K562 (cell line): ENCODE measurements around the gene MCL1. TPM values are rescaled to one million over a fixed set of nuclear protein-coding genes. Genes with fewer than 3 reads are reported as not detected.

Experiments
- DNMT1 ChIP-seq: fragments of 450-650 bp; IDR thresholded peaks from 2 replicates; pipeline ENCODE4 v1.6.1; 2016; ENCODE audit warnings: antibody characterized with exemption, mild to moderate bottlenecking
- GABPB2 ChIP-seq: fragments of 250-450 bp; sonication (Bioruptor Pico); conservative IDR thresholded peaks from 2 replicates; pipeline ENCODE4 v1.5.1; 2021; ENCODE audit warnings: mild to moderate bottlenecking
- GATA2 ChIP-seq: sonication (generic); formaldehyde crosslinking; IDR thresholded peaks from 2 replicates; pipeline ENCODE4 v1.4.0; 2020; ENCODE audit warnings: mild to moderate bottlenecking, missing genetic modification reagents
- HDAC2 ChIP-seq: fragments of 450-650 bp; IDR thresholded peaks from 2 replicates; pipeline ENCODE4 v1.6.1; 2016; ENCODE audit warnings: mild to moderate bottlenecking
- HDGF ChIP-seq: fragments of 450-650 bp; IDR thresholded peaks from 2 replicates; pipeline ENCODE4 v1.6.1; 2016
- JUND ChIP-seq, 2 experiments: IDR thresholded peaks; 2 replicates in 1 of 2; 3 replicates in 1 of 2; pipeline ENCODE4 v1.6.1; 2011; ENCODE audit warnings: borderline replicate concordance in 2 of 2, low read depth in 2 of 2, low read length in 2 of 2, improper control_type of control experiment in 1 of 2, missing biosample characterization in 1 of 2, missing genetic modification characterization in 1 of 2, missing genetic modification reagents in 1 of 2
- MED1 ChIP-seq: sonication (generic); formaldehyde crosslinking; IDR thresholded peaks from 2 replicates; pipeline ENCODE4 v1.8.1; 2023; ENCODE audit warnings: missing genetic modification reagents, borderline replicate concordance
- MEF2D ChIP-seq: conservative IDR thresholded peaks from 2 replicates; pipeline ENCODE4 v1.6.1; 2016; ENCODE audit warnings: low read depth, missing genetic modification characterization, missing compliant biosample characterization
- PHB2 ChIP-seq: fragments of 450-650 bp; IDR thresholded peaks from 2 replicates; pipeline ENCODE4 v1.6.1; 2017; ENCODE audit warnings: low read depth
- PTBP1 ChIP-seq: fragments of 200-400 bp; formaldehyde crosslinking; IDR thresholded peaks from 2 replicates; pipeline ENCODE4 v1.6.1; 2017; ENCODE audit warnings: low read depth, low read length
- PTTG1 ChIP-seq: fragments of 450-650 bp; IDR thresholded peaks from 2 replicates; pipeline ENCODE4 v1.6.1; 2016; ENCODE audit warnings: low read depth, mild to moderate bottlenecking, missing genetic modification characterization, missing compliant biosample characterization
- RAD21 ChIP-seq, 2 experiments: fragments of 250-450 bp in 1 of 2; fragments of 450-650 bp in 1 of 2; sonication (Bioruptor Pico) in 1 of 2; formaldehyde crosslinking in 1 of 2; IDR thresholded peaks in 1 of 2; conservative IDR thresholded peaks in 1 of 2; 2 replicates each; pipeline versions ENCODE4 v1.4.0 to v1.8.0; 2020 to 2022; ENCODE audit warnings: mild to moderate bottlenecking in 2 of 2, moderate library complexity in 1 of 2
- RBM15 ChIP-seq: fragments of 200-400 bp; formaldehyde crosslinking; IDR thresholded peaks from 2 replicates; pipeline ENCODE4 v1.6.1; 2018; ENCODE audit warnings: mild to moderate bottlenecking, low read length, moderate library complexity; ENCODE audit not compliant: insufficient read depth
- SIRT6 ChIP-seq: IDR thresholded peaks from one replicate; pipeline ENCODE4 v1.6.1; 2012; ENCODE audit warnings: low read depth, mild to moderate bottlenecking, control low read depth, inconsistent platforms, low read length, moderate library complexity
- SMARCE1 ChIP-seq: fragments of 450-650 bp; IDR thresholded peaks from 2 replicates; pipeline ENCODE4 v1.7.1; 2016; ENCODE audit warnings: mild to moderate bottlenecking
- USF1 ChIP-seq: sonication (generic); formaldehyde crosslinking; IDR thresholded peaks from 2 replicates; pipeline ENCODE4 v1.9.0; 2022; ENCODE audit warnings: mild to moderate bottlenecking, missing genetic modification reagents
- XRCC5 ChIP-seq: fragments of 200-400 bp; formaldehyde crosslinking; IDR thresholded peaks from 2 replicates; pipeline ENCODE4 v1.6.1; 2017; ENCODE audit warnings: low read depth, mild to moderate bottlenecking, low read length
- ZNF444 ChIP-seq: fragments of 250-450 bp; sonication (Bioruptor Pico); IDR thresholded peaks from 2 replicates; pipeline ENCODE4 v1.4.0; 2020; ENCODE audit warnings: mild to moderate bottlenecking, moderate library complexity
- ZNF764 ChIP-seq: fragments of 250-450 bp; sonication (Bioruptor Pico); IDR thresholded peaks from 2 replicates; pipeline ENCODE4 v1.4.0; 2020; ENCODE audit warnings: low read depth, mild to moderate bottlenecking, moderate library complexity
- polyA plus RNA-seq, 8 experiments: library from polyadenylated mRNA; depleted of rRNA in 4 of 8; stranded (reverse) in 5 of 8; unstranded in 3 of 8; fragments of >200 nt; fragmentation: Nextera tagmentation in 2 of 8; fragmentation: Illumina TruSeq in 1 of 8; extraction: Ambion mirVana in 2 of 8; extraction: Trizol in 1 of 8; gene quantifications; 2 replicates each; pipeline versions ENCODE4 v1.2.1 to v1.2.3, GENCODE V29; 2011 to 2014; ENCODE audit warnings: inconsistent platforms in 1 of 8, missing spikeins in 1 of 8
- total RNA-seq, 7 experiments: library from RNA; depleted of rRNA in 6 of 7; stranded (reverse); fragments of >200 nt in 6 of 7; fragmentation: Illumina TruSeq in 2 of 7; extraction: Trizol in 2 of 7; gene quantifications; 2 replicates each; pipeline versions ENCODE4 v1.2.1 to v1.2.3, GENCODE V29; 2011 to 2021; ENCODE audit warnings: low replicate concordance in 1 of 7
- TF ChIP-seq, protein P1 (sequence below): fragments of 200-400 bp; formaldehyde crosslinking; IDR thresholded peaks from 2 replicates; pipeline ENCODE4 v1.6.1; 2017; ENCODE audit warnings: mild to moderate bottlenecking, low read depth, low read length, moderate library complexity
- TF ChIP-seq, protein P2 (sequence below): fragments of 450-650 bp; conservative IDR thresholded peaks from 2 replicates; pipeline ENCODE4 v1.6.1; 2016; ENCODE audit warnings: missing genetic modification characterization, low read depth, mild to moderate bottlenecking, missing compliant biosample characterization, moderate library complexity

Gene MCL1
- total and polyA plus RNA-seq, 9 of the 15 experiments (the other 6 are each of a cell fraction or from before 2014, with no cell fraction given): 27.1 to 224 (median 138) TPM

GRCh38 chr1:150615346-150616201 lies 36.2 kb upstream of the MCL1 start (continued):
- TF ChIP-seq, protein P1, sequence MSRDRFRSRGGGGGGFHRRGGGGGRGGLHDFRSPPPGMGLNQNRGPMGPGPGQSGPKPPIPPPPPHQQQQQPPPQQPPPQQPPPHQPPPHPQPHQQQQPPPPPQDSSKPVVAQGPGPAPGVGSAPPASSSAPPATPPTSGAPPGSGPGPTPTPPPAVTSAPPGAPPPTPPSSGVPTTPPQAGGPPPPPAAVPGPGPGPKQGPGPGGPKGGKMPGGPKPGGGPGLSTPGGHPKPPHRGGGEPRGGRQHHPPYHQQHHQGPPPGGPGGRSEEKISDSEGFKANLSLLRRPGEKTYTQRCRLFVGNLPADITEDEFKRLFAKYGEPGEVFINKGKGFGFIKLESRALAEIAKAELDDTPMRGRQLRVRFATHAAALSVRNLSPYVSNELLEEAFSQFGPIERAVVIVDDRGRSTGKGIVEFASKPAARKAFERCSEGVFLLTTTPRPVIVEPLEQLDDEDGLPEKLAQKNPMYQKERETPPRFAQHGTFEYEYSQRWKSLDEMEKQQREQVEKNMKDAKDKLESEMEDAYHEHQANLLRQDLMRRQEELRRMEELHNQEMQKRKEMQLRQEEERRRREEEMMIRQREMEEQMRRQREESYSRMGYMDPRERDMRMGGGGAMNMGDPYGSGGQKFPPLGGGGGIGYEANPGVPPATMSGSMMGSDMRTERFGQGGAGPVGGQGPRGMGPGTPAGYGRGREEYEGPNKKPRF: no peak
- no peak for TF ChIP-seq MED1 (CRISPR knock-in tag)
- TF ChIP-seq XRCC5: no peak
- no peak for TF ChIP-seq PHB2
- TF ChIP-seq USF1 (CRISPR knock-in tag): no peak
- TF ChIP-seq PTBP1: no peak
- no peak for TF ChIP-seq HDGF
- TF ChIP-seq GATA2 (CRISPR knock-in tag): no peak
- TF ChIP-seq ZNF764 (CRISPR knock-in tag): no peak
- TF ChIP-seq PTTG1 (tag): peak; percentile 50; the same call in 1 of the 2 replicates
- TF ChIP-seq RAD21 (CRISPR knock-in tag; conservative IDR thresholded peaks at IDR 0.05 in 1 of 2, IDR thresholded peaks at IDR 0.05 in 1 of 2): no peak
- peak; percentile 40; the same call in 1 of the 2 replicates for TF ChIP-seq JUND (IDR thresholded peaks at IDR 0.05; ENCODE audit: borderline replicate concordance, low read depth, low read length)
- no peak for TF ChIP-seq JUND (tag; IDR thresholded peaks at IDR 0.05; ENCODE audit: borderline replicate concordance, low read depth, low read length)
- no peak for TF ChIP-seq RBM15
- no peak for TF ChIP-seq DNMT1
- TF ChIP-seq MEF2D (tag): peak; percentile 77
- TF ChIP-seq SIRT6: no peak
- TF ChIP-seq GABPB2: no peak
- TF ChIP-seq SMARCE1: no peak
- TF ChIP-seq, protein P2, sequence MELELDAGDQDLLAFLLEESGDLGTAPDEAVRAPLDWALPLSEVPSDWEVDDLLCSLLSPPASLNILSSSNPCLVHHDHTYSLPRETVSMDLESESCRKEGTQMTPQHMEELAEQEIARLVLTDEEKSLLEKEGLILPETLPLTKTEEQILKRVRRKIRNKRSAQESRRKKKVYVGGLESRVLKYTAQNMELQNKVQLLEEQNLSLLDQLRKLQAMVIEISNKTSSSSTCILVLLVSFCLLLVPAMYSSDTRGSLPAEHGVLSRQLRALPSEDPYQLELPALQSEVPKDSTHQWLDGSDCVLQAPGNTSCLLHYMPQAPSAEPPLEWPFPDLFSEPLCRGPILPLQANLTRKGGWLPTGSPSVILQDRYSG (tag): peak; percentile 44; the same call in 1 of the 2 replicates
- no peak for TF ChIP-seq HDAC2
- no peak for TF ChIP-seq ZNF444 (CRISPR knock-in tag)
